GM21786 (cell line): ENCODE data around the gene NEU1.

ENCODE experiments used
- ATAC-seq: cut with Tn5 transposase; IDR thresholded peaks from one replicate; pipeline ENCODE4 v1.9.1; 2021; ENCODE audit not compliant: unreplicated experiment

The NEU1 gene

GRCh38 chr6:31896856-31897611 is 34.4 kb upstream of the NEU1 start:
- ATAC-seq, result no peak

GRCh38 chr6:31896493-31896855 is 33.9 kb upstream of the NEU1 start:
- ATAC-seq, result no peak

GRCh38 chr6:31892821-31893220 is 30.2 kb upstream of the NEU1 start:
- no peak for ATAC-seq

DNA sequence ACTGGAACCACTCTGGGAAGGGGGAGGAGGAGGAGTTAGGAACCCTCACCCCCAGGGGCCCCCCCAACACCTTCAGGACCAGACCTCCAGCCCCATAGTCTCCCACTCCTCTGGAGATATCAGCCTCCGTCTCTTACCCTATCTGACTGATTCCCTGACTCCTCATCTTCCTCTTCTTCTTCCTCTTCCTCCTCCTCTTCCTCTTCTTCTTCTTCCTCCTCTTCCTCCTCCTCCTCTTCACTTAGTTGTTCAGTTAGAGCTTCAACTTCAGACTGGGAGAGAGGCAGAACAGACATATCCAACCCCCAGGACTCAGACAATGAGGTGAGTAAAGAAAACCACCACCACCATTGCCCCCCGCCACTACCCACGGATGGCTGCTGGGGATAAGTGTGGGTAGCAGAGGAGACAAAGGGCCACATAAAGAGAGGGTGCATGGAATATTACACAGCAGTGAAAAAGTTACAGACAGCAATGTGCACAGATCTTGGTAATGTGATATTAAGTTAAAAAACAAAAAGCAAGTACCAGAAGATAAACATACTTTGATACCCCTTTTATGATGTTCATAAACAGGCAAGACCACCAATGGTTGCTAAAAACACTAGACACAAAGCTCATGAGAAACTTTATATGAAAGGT is 26.8 kb upstream of the NEU1 start:
- ATAC-seq, result no peak

DNA sequence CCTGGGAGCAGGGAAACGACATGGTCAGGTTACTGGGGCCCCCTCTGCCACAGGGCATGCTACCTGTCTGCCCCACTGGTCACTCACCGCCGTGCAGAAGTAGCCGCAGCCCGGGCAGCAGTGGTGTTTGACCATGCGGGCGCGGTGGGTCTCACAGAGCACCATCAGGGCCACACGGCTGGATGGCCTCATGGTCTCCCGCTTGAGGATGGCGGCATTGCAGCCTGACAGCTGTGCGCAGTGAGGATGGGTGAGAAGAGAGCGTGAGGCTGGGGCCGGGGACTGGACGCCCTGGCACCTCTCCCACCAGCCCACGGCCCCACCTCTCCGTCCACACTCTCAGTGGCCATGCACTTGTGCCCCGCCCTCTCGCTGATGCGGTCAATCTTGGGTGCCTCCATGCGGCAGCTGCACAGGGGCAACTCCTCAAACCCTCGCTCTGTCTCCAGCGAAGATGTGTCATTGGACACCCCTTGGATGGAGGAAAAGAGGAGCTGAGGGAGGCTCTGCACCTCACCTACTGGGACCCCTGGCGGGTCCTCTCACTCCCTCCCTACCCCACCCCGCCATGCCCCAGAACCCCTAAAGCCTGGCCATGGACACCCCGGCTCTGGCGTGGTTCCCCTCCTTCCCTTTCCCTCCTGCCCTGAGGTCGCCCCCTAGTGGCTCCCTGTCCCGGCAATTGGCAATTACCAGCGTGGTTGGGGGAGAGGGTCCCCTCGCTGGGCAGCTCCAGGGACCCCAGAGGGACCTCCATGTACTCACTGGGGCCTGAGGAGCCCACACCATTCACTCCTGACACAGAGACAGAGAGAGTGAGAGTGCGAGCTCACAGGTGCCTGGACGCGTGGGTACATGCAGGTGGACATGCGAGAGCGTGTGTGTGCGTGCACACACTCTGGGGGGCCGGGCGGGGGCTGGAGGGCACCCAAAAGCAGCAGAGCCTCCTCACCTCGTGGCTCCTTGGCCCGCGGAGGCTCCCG is 25.9 kb upstream of the NEU1 start:
- ATAC-seq, result no peak

GRCh38 chr6:31887173-31888007 is 24.8 kb upstream of the NEU1 start:
- no peak for ATAC-seq

DNA sequence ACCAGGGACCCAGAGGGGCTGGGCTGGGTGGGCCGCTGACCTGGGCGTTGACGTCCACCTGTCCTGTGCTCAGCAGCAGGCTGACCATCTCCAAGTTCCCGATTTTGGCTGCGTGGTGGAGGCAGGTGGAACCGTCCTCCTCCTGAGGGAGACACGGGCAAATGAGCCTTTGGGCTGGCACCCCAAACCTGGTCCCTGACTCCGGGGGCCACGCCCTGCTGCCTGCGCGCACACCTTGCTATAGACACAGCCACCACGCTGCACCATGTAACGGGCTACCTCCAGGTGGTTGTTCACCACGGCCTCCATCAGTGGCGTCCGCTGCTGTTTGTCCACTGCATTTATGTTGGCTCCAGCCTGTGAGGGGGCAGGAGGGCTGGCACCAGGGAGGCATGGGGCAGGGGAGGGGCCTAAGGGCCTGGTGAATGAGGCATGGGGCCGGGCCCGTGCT is 23.9 kb upstream of the NEU1 start:
- ATAC-seq, result no peak

DNA sequence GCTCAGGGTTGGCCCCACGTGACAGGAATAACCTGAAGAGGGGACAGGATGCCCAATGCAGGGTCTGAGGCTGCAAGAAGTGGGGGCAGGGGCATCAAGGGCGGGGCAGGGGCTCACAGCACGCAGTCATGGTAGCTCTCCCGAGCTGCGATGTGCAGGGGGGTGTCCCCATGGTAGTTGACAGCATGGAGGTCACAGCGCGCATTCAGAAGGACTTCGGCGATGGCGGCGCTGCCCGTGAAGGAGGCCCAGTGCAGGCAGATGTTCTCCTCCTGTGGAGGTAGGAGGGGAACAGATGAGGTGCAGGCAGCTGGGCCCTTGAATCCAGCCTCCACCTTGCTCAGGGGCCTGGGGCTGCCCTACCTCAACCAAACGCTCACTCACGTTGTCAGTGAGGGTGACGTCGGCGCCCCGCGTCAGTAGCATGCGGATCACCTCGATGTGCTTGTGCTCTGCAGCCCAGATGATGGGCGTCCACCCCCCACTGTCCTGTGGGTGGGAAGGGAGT is 22.0 kb upstream of the NEU1 start:
- no peak for ATAC-seq

DNA sequence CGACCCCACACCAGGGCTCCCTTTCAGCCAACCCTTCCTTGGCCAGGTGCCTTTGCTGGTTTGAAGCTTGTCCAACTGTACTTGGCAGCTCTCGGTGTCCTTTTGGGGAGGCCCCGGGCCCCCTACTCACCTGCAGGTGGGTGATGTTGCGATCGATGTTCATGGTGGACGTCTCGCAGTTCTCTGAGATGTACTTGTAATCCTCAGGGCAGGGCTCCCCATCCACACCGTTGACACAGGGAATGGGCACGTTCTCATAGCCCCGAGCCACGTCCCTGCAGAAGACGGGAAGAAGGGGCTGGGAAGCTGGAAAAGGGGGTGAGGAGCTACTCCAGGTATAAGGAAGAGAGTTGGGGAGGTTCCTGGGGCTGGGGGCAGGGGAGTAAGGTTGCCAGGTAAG is 21.1 kb upstream of the NEU1 start:
- ATAC-seq, result no peak

DNA sequence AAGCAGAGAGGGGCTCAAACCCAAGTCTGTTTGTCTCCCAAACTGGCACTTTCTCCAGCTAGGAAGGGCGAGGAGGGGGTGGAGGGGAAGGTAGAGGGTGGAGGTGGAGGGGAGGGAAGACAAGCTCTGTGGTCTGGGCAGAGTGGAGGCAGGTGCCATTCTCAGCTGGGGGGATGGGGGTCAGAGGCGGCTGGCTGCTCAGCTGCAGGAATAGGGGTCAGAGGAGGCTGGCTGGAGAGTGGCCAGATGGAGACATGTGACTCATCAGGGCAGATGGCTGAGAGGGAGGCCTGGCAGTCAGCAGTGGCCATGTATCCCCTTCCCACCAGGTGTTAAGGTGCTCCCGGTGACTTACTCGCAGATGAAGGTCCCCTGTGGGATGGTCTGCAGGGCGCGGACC is 19.7 kb upstream of the NEU1 start:
- no peak for ATAC-seq

DNA sequence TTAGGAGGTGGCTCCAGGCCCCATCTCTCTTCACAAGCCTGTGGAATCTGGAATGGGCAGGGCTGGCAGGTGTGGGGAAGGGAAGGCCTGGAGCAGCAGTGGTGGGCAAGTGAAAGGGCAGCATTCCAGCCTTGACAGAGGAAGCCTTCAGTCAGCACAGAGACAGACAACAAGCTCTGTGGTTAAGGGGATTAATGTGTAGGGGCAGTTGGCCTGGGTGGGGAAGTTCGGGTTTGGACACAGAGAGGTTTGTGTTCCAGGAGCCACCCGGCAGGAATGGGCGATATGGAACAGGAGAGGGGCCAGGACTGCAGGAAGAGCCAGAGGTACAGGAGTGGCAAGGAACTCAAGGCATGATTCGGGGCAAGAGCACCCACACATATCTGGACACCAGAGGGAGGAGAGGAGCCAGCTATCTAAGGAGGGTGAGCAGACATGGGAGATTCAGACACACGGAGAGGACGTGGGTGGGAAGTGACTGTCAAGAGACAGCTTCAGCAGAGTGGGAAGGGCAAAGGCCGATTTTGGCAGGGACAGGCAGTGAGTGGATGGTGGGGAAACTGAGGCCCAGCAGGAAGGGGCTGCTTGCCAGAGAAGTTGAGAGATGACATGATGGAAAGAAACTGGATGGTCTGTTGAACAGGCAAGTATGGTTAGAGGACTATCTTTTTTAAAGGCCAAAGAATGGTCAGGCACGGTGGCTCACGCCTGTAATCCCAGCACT is 18.7 kb upstream of the NEU1 start:
- ATAC-seq, result no peak

DNA sequence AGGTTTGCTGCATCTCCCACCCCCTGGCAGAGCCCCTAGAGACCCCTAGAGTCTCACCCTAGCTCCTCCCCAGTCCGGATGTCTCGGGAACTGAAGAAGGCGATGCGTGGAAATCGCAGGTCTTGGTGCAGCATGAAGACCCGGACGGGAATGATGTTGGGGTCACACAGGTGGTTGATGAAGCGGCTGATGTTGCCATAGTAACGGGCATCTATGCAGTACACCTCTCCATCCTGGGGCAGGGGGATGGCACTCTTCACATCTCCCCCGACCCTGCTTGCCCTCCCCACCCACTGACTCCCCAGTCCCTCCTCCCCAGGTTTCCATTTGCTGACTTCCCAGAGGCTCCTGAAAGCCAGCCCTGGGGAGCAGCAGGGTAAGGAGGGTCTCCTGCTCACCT is 18.0 kb upstream of the NEU1 start:
- no peak for ATAC-seq

- ATAC-seq, result no peak
Observed at GRCh38 chr6:31879901-31880300, 17.3 kb upstream of the NEU1 start.

- no peak for ATAC-seq
Observed at GRCh38 chr6:31879143-31879542, 16.5 kb upstream of the NEU1 start.

GRCh38 chr6:31878726-31879125 is 16.1 kb upstream of the NEU1 start, which contains the start of gene SLC44A4:
Gene SLC44A4, minus strand, starts transcription at chr6:31878997. Its CDS starts 17 bp downstream, at chr6:31878980.
- ATAC-seq, result no peak

GRCh38 chr6:31878222-31878621 is 15.6 kb upstream of the NEU1 start:
- no peak for ATAC-seq

- no peak for ATAC-seq
Observed at GRCh38 chr6:31877651-31878161, 15.1 kb upstream of the NEU1 start.

GRCh38 chr6:31877125-31877650 is 14.6 kb upstream of the NEU1 start:
- ATAC-seq, result no peak

GRCh38 chr6:31876357-31876756 is 13.7 kb upstream of the NEU1 start:
- ATAC-seq, result no peak
